Measurements from ENCODE around the gene RNU7-1. TPM values are rescaled to one million over a fixed set of nuclear protein-coding genes. Genes with fewer than 3 reads are reported as not detected.

RNU7-1 gene
- total RNA-seq, 2 experiments from 2014 or later, result not detected

GRCh38 chr12:6938353-6939190, 5.0 kb upstream of the RNU7-1 start:
- POLR2A ChIA-PET, result interaction anchor here (0.6 to 2.6 kb wide), 8 partner anchors 11 to 87 kb away, joined by 3 to 11 read pairs (median 3); partner anchors contain the start of genes CDCA3, SPSB2, TPI1 and USP5
- DNase-seq (no peak), ATAC-seq (no peak)
- Mint-ChIP-seq H3K36me3 (ENCODE audit: low read depth) (peaks cover 36% of the 10 kb centered on the region), H3K4me1 (peaks cover 53% of the 10 kb centered on the region), H3K4me3 (peak overlapping the region; percentile 83), H3K9me3 (ENCODE audit: low read depth) (no peaks in the 10 kb centered on the region), H3K27ac (peak overlapping the region; percentile 96), H3K27me3 (no peaks in the 10 kb centered on the region)
- intact Hi-C loops (cut with DNase I, micrococcal nuclease), result loop anchor here (1.0 to 5.0 kb wide), 9 partner anchors 14 to 249 kb away; partner anchors contain the start of genes USP5 (in 2 of the 2), CDCA3 (in 1 of the 2), EMG1 (in 1 of the 2) and ENO2 (in 1 of the 2)
- CTCF ChIA-PET, result interaction anchor here (1.0 to 5.1 kb wide), 10 partner anchors 12 to 215 kb away, joined by 3 to 59 read pairs (median 4); partner anchors contain the start of genes ATN1, CDCA3, COPS7A and ENO2

DNA sequence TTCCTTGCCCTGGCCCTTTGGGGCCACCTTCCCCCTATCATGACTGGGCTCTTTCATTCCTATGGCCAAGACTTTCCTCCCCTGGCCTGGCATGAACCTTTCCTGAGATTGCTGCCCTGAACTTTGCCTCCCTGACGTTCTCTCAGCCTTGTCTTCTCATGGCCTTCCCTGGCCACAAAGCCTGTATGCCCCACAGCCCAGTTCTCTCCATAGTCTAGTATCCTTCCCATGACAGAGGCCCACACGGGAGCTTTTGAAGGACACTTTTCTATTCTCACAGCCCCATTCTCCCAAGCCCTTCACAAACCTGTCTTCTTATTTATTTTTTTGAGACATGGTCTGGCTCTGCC, 4.5 kb upstream of the RNU7-1 start:
- no peak for DNase-seq
- intact Hi-C loops (cut with DNase I, micrococcal nuclease), result loop anchor here in 1 of 2 experiments (5.0 kb wide), 2 partner anchors 67 to 87 kb away; partner anchors contain the start of genes CDCA3, SPSB2 and USP5
- H3K27me3 Mint-ChIP-seq, result no peaks in the 10 kb centered on the region
- peak overlapping the region; percentile 79 for H3K27ac Mint-ChIP-seq
- H3K4me1 Mint-ChIP-seq, result peaks cover 48% of the 10 kb centered on the region
- no peaks in the 10 kb centered on the region for H3K9me3 Mint-ChIP-seq (ENCODE audit: low read depth)
- ChIA-PET CTCF (interaction anchor here (0.7 to 5.1 kb wide), 5 partner anchors 10 to 230 kb away, joined by 3 to 59 read pairs (median 5); partner anchors contain the start of gene ATN1), POLR2A (interaction anchor here (0.7 to 1.3 kb wide), 2 partner anchors 14 to 66 kb away, joined by 3 to 4 read pairs; partner anchors contain the start of gene SPSB2)
- peak overlapping the region; percentile 25 for H3K4me3 Mint-ChIP-seq
- peaks cover 31% of the 10 kb centered on the region for H3K36me3 Mint-ChIP-seq (ENCODE audit: low read depth)
- no peak for ATAC-seq

- ChIA-PET POLR2A (no interaction called here), CTCF (interaction anchor here (0.5 to 2.2 kb wide), 2 partner anchors 20 to 24 kb away, joined by 3 to 4 read pairs; no protein-coding TSS in a partner anchor)
- DNase-seq (no peak), ATAC-seq (no peak)
- Mint-ChIP-seq H3K4me1 (peaks cover 40% of the 10 kb centered on the region), H3K4me3 (no peak overlapping the region), H3K9me3 (ENCODE audit: low read depth) (no peaks in the 10 kb centered on the region), H3K36me3 (ENCODE audit: low read depth) (peaks cover 25% of the 10 kb centered on the region), H3K27me3 (no peaks in the 10 kb centered on the region), H3K27ac (no peak overlapping the region)
- intact Hi-C loops (cut with DNase I, micrococcal nuclease), result loop anchor here in 1 of 2 experiments (5.0 kb wide), 1 partner anchor 334 kb away; the partner anchor contains the start of gene CHD4
Observed at GRCh38 chr12:6941267-6941666, 2.3 kb upstream of the RNU7-1 start.

- Mint-ChIP-seq H3K4me1 (peaks cover 38% of the 10 kb centered on the region), H3K36me3 (ENCODE audit: low read depth) (peaks cover 22% of the 10 kb centered on the region), H3K27me3 (no peaks in the 10 kb centered on the region), H3K9me3 (ENCODE audit: low read depth) (no peaks in the 10 kb centered on the region), H3K4me3 (no peak overlapping the region), H3K27ac (no peak overlapping the region)
- ATAC-seq, result no peak
- ChIA-PET CTCF (no interaction called here), POLR2A (no interaction called here)
- no peak for DNase-seq
- intact Hi-C loops (cut with DNase I, micrococcal nuclease), result loop anchor here in 1 of 2 experiments (5.0 kb wide), 1 partner anchor 334 kb away; the partner anchor contains the start of gene CHD4
Observed at GRCh38 chr12:6941782-6942181, 1.8 kb upstream of the RNU7-1 start.

DNA sequence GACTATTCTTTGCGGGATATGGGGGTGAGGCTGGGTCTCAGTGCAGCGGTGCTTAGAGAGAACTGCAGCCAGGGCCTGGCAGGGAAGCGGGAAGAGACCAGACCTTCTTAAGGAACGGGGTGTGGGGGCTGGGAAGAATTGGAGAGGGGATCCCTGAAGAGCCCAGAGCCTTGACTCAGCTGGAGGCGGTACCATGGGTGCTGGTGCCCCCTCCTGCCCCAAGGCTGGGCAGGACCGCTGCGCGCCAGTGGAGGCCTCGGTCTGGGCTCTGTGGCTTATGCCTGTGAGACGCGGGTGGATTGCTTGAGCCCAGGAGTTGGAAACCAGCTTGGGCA, 1.3 kb upstream of the RNU7-1 start:
- ATAC-seq, result no peak
- H3K27ac Mint-ChIP-seq, result peak overlapping the region; percentile 97
- POLR2A ChIA-PET, result interaction anchor here (3.3 kb wide), 1 partner anchor 166 kb away, joined by 34 read pairs; the partner anchor contains the start of gene C1RL

DNA sequence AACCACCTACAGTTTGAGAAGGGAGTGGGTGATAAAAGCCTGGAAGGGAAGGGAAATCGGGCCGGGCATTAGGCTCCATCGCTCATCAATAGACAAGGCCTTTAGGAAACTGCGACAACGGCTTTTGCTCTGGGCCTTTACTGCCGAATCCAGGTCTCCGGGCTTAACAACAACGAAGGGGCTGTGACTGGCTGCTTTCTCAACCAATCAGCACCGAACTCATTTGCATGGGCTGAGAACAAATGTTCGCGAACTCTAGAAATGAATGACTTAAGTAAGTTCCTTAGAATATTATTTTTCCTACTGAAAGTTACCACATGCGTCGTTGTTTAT, 261 bp upstream of the RNU7-1 start:
- Mint-ChIP-seq H3K4me3 (peak overlapping the region; percentile 81), H3K9me3 (ENCODE audit: low read depth) (no peaks in the 10 kb centered on the region), H3K4me1 (peaks cover 50% of the 10 kb centered on the region), H3K36me3 (ENCODE audit: low read depth) (peaks cover 23% of the 10 kb centered on the region), H3K27ac (peak overlapping the region; percentile 97), H3K27me3 (no peaks in the 10 kb centered on the region)
- intact Hi-C loops (cut with DNase I, micrococcal nuclease), result loop anchor here (1.0 to 5.0 kb wide), 2 partner anchors 75 to 336 kb away; partner anchors contain the start of genes CHD4 (in 1 of the 2) and LPCAT3 (in 1 of the 2)
- ChIA-PET POLR2A (interaction anchor here (0.6 to 5.3 kb wide), 37 partner anchors 9 to 875 kb away, joined by 3 to 142 read pairs (median 5); partner anchors contain the start of genes ATN1, C1RL, CDCA3 and COPS7A), CTCF (interaction anchor here (0.8 to 11.3 kb wide), 9 partner anchors 18 to 379 kb away, joined by 3 to 237 read pairs (median 9); partner anchors contain the start of genes C1RL, LPCAT3 and SPSB2)
- ATAC-seq (peak; percentile 57), DNase-seq (peak; percentile 88)

More for the DNA sequence above, 1.3 kb upstream of the RNU7-1 start:
- DNase-seq, result no peak
- H3K36me3 Mint-ChIP-seq (ENCODE audit: low read depth), result peaks cover 23% of the 10 kb centered on the region
- CTCF ChIA-PET, result interaction anchor here (0.9 to 11.3 kb wide), 3 partner anchors 10 to 20 kb away, joined by 4 to 237 read pairs (median 18); no protein-coding TSS in a partner anchor
- H3K4me1 Mint-ChIP-seq, result peaks cover 42% of the 10 kb centered on the region
- H3K4me3 Mint-ChIP-seq, result no peak overlapping the region
- intact Hi-C loops (cut with DNase I, micrococcal nuclease), result loop anchor here in 1 of 2 experiments (5.0 kb wide), 1 partner anchor 335 kb away; the partner anchor contains the start of gene CHD4
- no peaks in the 10 kb centered on the region for H3K9me3 Mint-ChIP-seq (ENCODE audit: low read depth)
- H3K27me3 Mint-ChIP-seq, result no peaks in the 10 kb centered on the region

- peaks cover 59% of the 10 kb centered on the region for H3K4me1 Mint-ChIP-seq
- intact Hi-C loops (cut with DNase I, micrococcal nuclease), result loop anchor here (1.0 to 5.0 kb wide), 12 partner anchors 17 to 337 kb away; partner anchors contain the start of genes C1R (in 2 of the 2), C1RL (in 2 of the 2), EMG1 (in 2 of the 2) and PHB2 (in 2 of the 2)
- H3K27me3 Mint-ChIP-seq, result no peaks in the 10 kb centered on the region
- H3K36me3 Mint-ChIP-seq (ENCODE audit: low read depth), result peaks cover 19% of the 10 kb centered on the region
- H3K9me3 Mint-ChIP-seq (ENCODE audit: low read depth), result no peaks in the 10 kb centered on the region
- ATAC-seq, result peak; percentile 54
- CTCF ChIA-PET, result interaction anchor here (0.6 to 11.3 kb wide), 20 partner anchors 9 to 890 kb away, joined by 3 to 237 read pairs (median 4); partner anchors contain the start of genes C1RL, CD4, LPCAT3 and SPSB2
- POLR2A ChIA-PET, result interaction anchor here (0.7 to 5.3 kb wide), 33 partner anchors 8 to 410 kb away, joined by 3 to 142 read pairs (median 6); partner anchors contain the start of genes ATN1, C1RL, CDCA3 and COPS7A
- peak; percentile 94 for DNase-seq
- peak overlapping the region; percentile 81 for H3K4me3 Mint-ChIP-seq
- H3K27ac Mint-ChIP-seq, result peak overlapping the region; percentile 97
Observed at GRCh38 chr12:6944381-6945186, 968 bp downstream of the RNU7-1 start.

DNA sequence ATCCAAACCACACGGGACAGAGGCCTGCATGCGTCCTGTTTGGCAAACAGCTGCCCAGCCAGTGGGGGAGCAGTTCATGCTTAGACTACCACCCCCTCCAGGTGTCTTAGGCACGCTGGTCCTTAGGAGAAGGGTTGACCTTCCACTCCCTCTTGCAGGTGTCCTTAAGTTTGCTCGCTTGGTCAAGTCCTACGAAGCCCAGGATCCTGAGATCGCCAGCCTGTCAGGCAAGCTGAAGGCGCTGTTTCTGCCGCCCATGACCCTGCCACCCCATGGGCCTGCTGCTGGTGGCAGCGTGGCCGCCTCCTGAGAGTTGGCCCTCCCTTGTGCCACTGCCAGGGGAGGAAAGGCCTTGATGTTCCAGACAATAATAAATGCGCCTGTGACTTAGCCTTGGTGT, 2.0 kb downstream of the RNU7-1 start:
- intact Hi-C loops (cut with DNase I, micrococcal nuclease), result loop anchor here in 1 of 2 experiments (2.0 kb wide), 2 partner anchors 21 to 163 kb away; partner anchors contain the start of gene C1RL
- Mint-ChIP-seq H3K9me3 (ENCODE audit: low read depth) (no peaks in the 10 kb centered on the region), H3K27me3 (no peaks in the 10 kb centered on the region), H3K4me3 (peak overlapping the region; percentile 81), H3K27ac (peak overlapping the region; percentile 97), H3K4me1 (peaks cover 67% of the 10 kb centered on the region), H3K36me3 (ENCODE audit: low read depth) (peaks cover 18% of the 10 kb centered on the region)
- ATAC-seq, result no peak
- POLR2A ChIA-PET, result interaction anchor here (1.2 to 5.3 kb wide), 8 partner anchors 9 to 411 kb away, joined by 4 to 142 read pairs (median 22); partner anchors contain the start of genes ATN1, C1RL, CDCA3 and GAPDH
- CTCF ChIA-PET, result interaction anchor here (1.0 to 11.3 kb wide), 14 partner anchors 8 to 170 kb away, joined by 3 to 237 read pairs (median 5); partner anchors contain the start of genes C1R, C1RL and CD4
- DNase-seq, result peak; percentile 38

DNA sequence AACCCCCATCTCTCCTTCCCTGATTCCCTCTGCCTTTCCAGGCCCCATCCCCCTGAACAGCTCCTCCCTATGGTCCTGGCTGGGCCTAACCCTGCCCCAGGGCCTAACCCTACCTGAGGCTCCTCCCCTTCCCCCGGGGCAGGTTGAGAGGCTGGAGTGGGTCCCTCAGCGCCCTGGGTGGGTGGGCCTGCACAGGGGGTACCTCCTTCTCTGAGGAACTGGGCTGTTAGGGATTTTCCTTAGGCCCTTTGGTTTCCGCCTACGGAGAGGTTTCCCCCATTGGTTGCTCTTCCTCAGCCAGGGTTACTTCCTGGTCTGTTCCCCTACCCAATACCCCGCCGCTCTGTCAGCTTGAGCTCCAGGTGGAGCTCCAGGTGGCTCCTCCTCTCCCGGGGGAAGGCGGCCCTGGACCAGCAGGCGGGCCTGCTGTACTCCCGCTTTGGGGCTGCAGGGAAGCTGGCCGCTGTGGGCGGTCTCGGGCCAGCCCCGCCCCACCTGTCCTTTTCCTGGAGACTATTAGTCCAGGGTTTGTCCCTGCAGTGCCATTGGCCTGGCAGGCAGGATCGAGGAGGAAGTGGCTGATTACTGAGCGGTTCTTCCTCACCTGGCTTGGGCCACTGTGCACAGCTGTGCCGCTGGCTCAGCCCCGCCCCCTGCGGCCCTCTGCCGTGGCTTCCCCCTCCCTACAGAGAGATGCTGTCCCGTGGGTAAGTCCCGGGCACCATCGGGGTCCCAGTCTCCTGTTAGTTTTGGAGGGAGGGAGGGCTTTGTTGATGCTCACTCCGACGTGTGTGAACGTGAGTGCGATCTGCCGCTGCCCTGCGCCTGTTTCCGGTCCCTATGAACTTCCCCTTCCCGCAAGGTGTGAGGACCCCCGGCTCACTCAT, 2.7 kb downstream of the RNU7-1 start:
- peaks cover 71% of the 10 kb centered on the region for H3K4me1 Mint-ChIP-seq
- DNase-seq, result peak; percentile 84
- H3K36me3 Mint-ChIP-seq (ENCODE audit: low read depth), result peaks cover 16% of the 10 kb centered on the region
- ATAC-seq, result peak; percentile 28
- no peaks in the 10 kb centered on the region for H3K9me3 Mint-ChIP-seq (ENCODE audit: low read depth)
- peak overlapping the region; percentile 97 for H3K27ac Mint-ChIP-seq
- POLR2A ChIA-PET, result interaction anchor here (0.8 to 5.3 kb wide), 5 partner anchors 10 to 94 kb away, joined by 3 to 142 read pairs (median 5); partner anchors contain the start of gene ATN1
- no peaks in the 10 kb centered on the region for H3K27me3 Mint-ChIP-seq
- intact Hi-C loops (cut with DNase I, micrococcal nuclease), result no loop called here
- CTCF ChIA-PET, result interaction anchor here (0.6 to 11.3 kb wide), 15 partner anchors 9 to 184 kb away, joined by 3 to 237 read pairs (median 5); partner anchors contain the start of genes C1R, C1RL, C1S and CLSTN3
- H3K4me3 Mint-ChIP-seq, result peak overlapping the region; percentile 81

Measured in activated CD4-positive, alpha-beta T cell treated with anti-CD3 and anti-CD28 coated beads for 36 hours (primary cell).